NCI-H1417 (cell line): ENCODE data around the gene ASCC3.
A peak's percentile ranks its signal among the peaks of the same experiment; 100 is the strongest.

Experiments used
- DNase-seq, 3 experiments: peaks; one replicate each; lab custom pipeline; 2025; lab: John Stamatoyannopoulos, UW

The ASCC3 gene

GRCh38 chr6:100577425-100577824, 303.7 kb downstream of the ASCC3 start:
- no peak for DNase-seq

GRCh38 chr6:100575921-100576320, 305.2 kb downstream of the ASCC3 start:
- DNase-seq: peak in 1 of 3 experiments; percentile 23

GRCh38 chr6:100574836-100575235, 306.3 kb downstream of the ASCC3 start:
- no peak for DNase-seq

- DNase-seq: peak in 1 of 3 experiments; percentile 29
Observed at GRCh38 chr6:100573166-100573565, 308.0 kb downstream of the ASCC3 start.

GRCh38 chr6:100568255-100568654, 312.9 kb downstream of the ASCC3 start:
- no peak for DNase-seq

GRCh38 chr6:100566563-100566962, 314.6 kb downstream of the ASCC3 start:
- DNase-seq: no peak

- DNase-seq: no peak
Observed at GRCh38 chr6:100565439-100566104, 315.6 kb downstream of the ASCC3 start.

- DNase-seq: no peak
Observed at GRCh38 chr6:100559859-100560258, 321.3 kb downstream of the ASCC3 start.

- DNase-seq: peak; percentile 13 to 70 (median 14)
Observed at GRCh38 chr6:100554228-100554627, 326.9 kb downstream of the ASCC3 start.

- peak in 2 of 3 experiments; percentile 72 to 91 for DNase-seq
Observed at GRCh38 chr6:100553243-100553642, 327.9 kb downstream of the ASCC3 start.

GRCh38 chr6:100549406-100550167, 331.5 kb downstream of the ASCC3 start:
- no peak for DNase-seq

- DNase-seq: no peak
Observed at GRCh38 chr6:100538086-100538485, 343.0 kb downstream of the ASCC3 start.

- peak in 1 of 3 experiments; percentile 37 for DNase-seq
Observed at GRCh38 chr6:100518588-100518987, 362.5 kb downstream of the ASCC3 start.

GRCh38 chr6:100517633-100518032, 363.5 kb downstream of the ASCC3 start:
- DNase-seq: no peak

GRCh38 chr6:100517106-100517505, 364.0 kb downstream of the ASCC3 start:
- no peak for DNase-seq

- no peak for DNase-seq
Observed at GRCh38 chr6:100514660-100515059, 366.5 kb downstream of the ASCC3 start.

- DNase-seq: no peak
Observed at GRCh38 chr6:100512203-100512862, 368.8 kb downstream of the ASCC3 start.

- no peak for DNase-seq
Observed at GRCh38 chr6:100509101-100509500, 372.0 kb downstream of the ASCC3 start.

GRCh38 chr6:100506651-100507050, 374.5 kb downstream of the ASCC3 start:
- no peak for DNase-seq

- DNase-seq: no peak
Observed at GRCh38 chr6:100504786-100505737, 376.1 kb downstream of the ASCC3 start.

- no peak for DNase-seq
Observed at GRCh38 chr6:100503043-100503705, 378.0 kb downstream of the ASCC3 start.
